ENCODE data around the gene KLF6.

Gene KLF6

DNA sequence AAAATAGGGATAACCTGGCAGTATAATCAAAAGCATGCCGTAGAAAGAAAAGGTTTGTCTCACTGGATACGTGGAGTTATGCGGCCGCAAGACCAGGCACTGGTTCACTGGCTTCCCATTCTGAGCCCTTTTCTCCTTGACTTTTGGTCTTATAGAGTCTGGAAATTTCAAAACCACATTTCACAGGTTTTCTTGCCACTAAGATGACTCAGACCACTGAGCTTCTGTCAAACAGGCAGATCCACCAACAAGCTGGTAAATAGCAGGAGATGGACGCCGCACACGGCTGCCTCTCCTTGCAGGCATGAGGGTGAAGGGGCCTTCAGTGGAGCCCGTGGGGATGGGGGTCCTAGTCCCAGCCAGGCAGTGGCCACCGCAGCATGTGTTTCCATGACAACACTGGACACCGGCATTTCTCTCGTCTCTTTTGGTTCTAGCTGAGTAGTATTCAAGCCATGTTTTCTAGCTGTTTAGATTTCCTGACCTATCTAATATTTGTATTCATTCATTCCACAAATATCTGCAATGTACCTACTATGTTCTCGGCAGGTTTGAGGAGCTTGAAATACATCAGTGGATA is 55.5 kb downstream of the KLF6 start:
- no peak for DNase-seq (ENCODE audit: low read depth in 2 of 2)

- DNase-seq (ENCODE audit: low read depth in 2 of 2), result no peak
Observed at GRCh38 chr10:3728563-3728962, 56.4 kb downstream of the KLF6 start.

DNA sequence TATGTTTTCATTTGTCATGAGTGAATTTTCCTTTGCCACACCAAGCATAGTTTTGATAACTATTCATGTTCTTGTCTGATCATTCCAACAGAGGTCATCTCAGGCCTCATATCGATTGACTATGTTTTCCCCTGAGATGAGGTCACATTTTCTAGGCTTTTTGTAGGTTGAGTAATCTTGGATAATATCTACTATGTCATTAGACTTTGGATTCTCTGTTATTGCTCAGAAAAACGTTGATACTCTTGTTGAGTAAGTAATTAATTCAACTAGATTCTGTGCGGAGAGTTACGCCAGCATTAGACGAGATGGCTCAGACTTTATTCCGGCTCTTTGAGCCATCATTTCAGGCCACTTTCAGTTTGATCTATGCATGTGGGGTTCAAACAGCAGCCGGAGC is 57.7 kb downstream of the KLF6 start:
- DNase-seq (ENCODE audit: low read depth in 2 of 2), result no peak

All from stimulated activated CD4-positive, alpha-beta T cell treated with anti-CD3 and anti-CD28 coated beads, Interleukin-4, amount 100 ng/mL, for 48 hours (primary cell).